ENCODE data around the gene ANXA6. TPM values are rescaled to one million over a fixed set of nuclear protein-coding genes. Genes with fewer than 3 reads are reported as not detected.

ANXA6 gene
- total RNA-seq, 2 experiments from 2014 or later: 26.1 to 74.1 TPM

DNA sequence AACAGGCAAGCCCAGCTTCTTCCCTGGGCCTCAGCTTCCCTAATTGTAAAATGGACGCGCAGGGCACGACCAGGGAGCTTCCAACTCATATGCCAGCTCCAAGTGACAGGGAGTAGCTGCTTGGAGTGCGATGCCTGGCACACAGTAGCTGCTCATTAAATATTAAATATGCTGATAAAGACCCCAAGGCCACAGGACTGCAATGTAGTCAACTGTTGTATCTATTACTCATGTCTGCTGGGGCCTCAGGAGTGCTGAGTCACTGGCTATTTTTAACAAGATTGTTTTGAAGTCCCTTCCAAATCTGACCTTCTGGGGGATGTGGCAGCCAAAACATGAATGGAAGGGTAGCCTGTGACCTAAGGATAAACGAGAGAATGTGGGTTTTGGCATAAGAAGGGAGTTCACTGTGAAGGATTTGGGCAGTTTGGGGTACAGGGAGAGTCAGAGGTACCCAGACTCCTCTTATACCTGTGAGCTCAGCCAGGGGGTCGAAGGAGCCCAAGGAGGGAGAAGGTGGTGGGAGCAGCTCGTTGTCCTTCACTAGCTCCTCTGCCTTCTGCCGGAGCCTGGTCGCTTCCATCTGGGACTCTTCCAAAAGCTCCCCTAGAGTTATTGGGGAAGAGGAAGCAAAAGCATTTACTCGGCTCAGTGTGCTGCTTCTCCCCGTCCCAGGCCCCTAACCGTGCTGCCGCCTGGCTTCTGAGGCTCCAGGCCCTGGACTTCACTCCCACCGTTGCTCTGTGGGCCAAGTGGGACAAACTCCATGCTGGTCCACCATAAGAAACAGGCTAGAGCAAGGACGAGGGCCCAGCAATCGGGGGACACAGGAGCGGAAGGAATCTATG lies 94.2 kb downstream of the ANXA6 start:
- no TSS peak for BruUV-seq (replicated peaks)
- H2AFZ ChIP-seq (ENCODE audit: low read length): no peak overlapping the region
- TF ChIP-seq EZH2phosphoT487 (IDR thresholded peaks at IDR 0.05; ENCODE audit: borderline replicate concordance, low read depth, low read length) (no peak), CTCF (conservative IDR thresholded peaks at IDR 0.05; ENCODE audit: low read length) (no peak)
- H3K4me3 ChIP-seq (ENCODE audit: low read depth, low read length, poor library complexity, severe bottlenecking): no peak overlapping the region
- H3K4me2 ChIP-seq (ENCODE audit: low read length): no peak overlapping the region
- peaks cover 65% of the 10 kb centered on the region for H3K36me3 ChIP-seq (ENCODE audit: insufficient read depth, low read length)
- no peak overlapping the region for H3K27ac ChIP-seq (ENCODE audit: low read depth, low read length, poor library complexity, severe bottlenecking)
- intact Hi-C loops (cut with micrococcal nuclease; ENCODE audit: unreplicated experiment): no loop called here
- peaks cover 26% of the 10 kb centered on the region for H3K4me1 ChIP-seq (ENCODE audit: insufficient read depth, low read length, poor library complexity, severe bottlenecking)
- no peaks in the 10 kb centered on the region for H3K9me3 ChIP-seq (ENCODE audit: low read length)
- no peaks in the 10 kb centered on the region for H3K9me2 ChIP-seq (ENCODE audit: insufficient read depth, low read length)
- POLR2A ChIA-PET: interaction anchor here (0.5 to 0.7 kb wide), 2 partner anchors 22 to 29 kb away, joined by 3 to 4 read pairs; no protein-coding TSS in a partner anchor
- H3K79me2 ChIP-seq (ENCODE audit: insufficient read depth, low read depth, low read length): peaks cover 6% of the 10 kb centered on the region; the same call in 1 of the 2 replicates
- no peaks in the 10 kb centered on the region for H4K20me1 ChIP-seq (ENCODE audit: insufficient read depth, low read length)
- no peak for DNase-seq (ENCODE audit: low spot score)
- CTCF ChIA-PET (ENCODE audit: unreplicated experiment): no interaction called here

DNA sequence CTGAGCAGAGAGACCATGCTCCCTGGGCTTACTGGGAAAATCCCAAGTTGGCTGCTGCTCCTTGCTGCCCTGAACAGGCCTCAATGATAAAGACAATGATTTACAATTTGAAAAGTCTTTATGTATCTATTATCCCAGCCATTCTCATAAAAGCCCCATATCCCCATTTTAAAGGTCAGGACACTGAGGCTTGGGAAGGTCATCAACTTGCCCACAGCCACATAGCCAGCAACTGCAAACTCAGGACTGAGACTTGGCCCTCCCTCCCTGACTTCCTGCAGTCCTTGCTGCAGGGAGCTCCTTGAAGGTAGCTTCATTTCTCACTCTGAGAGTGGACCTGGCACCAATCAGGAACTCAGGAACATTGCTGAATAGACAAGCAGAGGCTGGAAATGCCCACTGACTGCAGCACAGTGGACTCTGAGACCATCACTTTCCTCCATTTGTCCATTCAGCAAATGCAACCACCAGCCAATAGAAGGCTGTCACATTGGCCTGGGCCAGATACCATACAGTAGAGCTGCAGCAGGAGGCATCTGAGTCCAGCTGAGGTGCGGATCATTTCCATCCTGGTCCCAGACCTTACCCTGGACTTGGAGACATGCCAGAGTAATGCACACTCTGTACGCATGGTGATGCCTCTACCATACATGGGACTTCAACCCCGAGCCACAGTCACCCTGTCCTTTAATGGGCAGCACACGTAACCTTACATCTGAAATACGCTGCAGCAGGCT lies 95.0 kb downstream of the ANXA6 start:
- Histone ChIP-seq H2AFZ (ENCODE audit: low read length) (no peak overlapping the region), H3K9me3 (ENCODE audit: low read length) (no peaks in the 10 kb centered on the region), H3K4me2 (ENCODE audit: low read length) (no peak overlapping the region), H3K27ac (ENCODE audit: low read depth, low read length, poor library complexity, severe bottlenecking) (no peak overlapping the region), H3K4me1 (ENCODE audit: insufficient read depth, low read length, poor library complexity, severe bottlenecking) (peaks cover 24% of the 10 kb centered on the region), H3K79me2 (ENCODE audit: insufficient read depth, low read depth, low read length) (peaks cover 6% of the 10 kb centered on the region; the same call in 1 of the 2 replicates), H3K4me3 (ENCODE audit: low read depth, low read length, poor library complexity, severe bottlenecking) (no peak overlapping the region), H3K36me3 (ENCODE audit: insufficient read depth, low read length) (peaks cover 68% of the 10 kb centered on the region), H4K20me1 (ENCODE audit: insufficient read depth, low read length) (no peaks in the 10 kb centered on the region), H3K9me2 (ENCODE audit: insufficient read depth, low read length) (no peaks in the 10 kb centered on the region)
- ChIA-PET CTCF (ENCODE audit: unreplicated experiment) (no interaction called here), POLR2A (interaction anchor here (0.5 to 0.7 kb wide), 3 partner anchors 21 to 129 kb away, joined by 3 to 5 read pairs (median 4); no protein-coding TSS in a partner anchor)
- no peak for DNase-seq (ENCODE audit: low spot score)
- intact Hi-C loops (cut with micrococcal nuclease; ENCODE audit: unreplicated experiment): no loop called here
- BruUV-seq (replicated peaks): no TSS peak
- TF ChIP-seq EZH2phosphoT487 (IDR thresholded peaks at IDR 0.05; ENCODE audit: borderline replicate concordance, low read depth, low read length) (no peak), CTCF (conservative IDR thresholded peaks at IDR 0.05; ENCODE audit: low read length) (no peak)

All from OCI-LY7 (cell line).